SU-DHL-6 (cell line): Measurements from ENCODE around the gene CAPN3.

Experiments used
- CTCF ChIP-seq: fragments of 200-600 bp; sonication (generic); IDR thresholded peaks from one replicate; pipeline ENCODE4 v1.5.1; 2017; ENCODE audit warnings: antibody characterized with exemption, mild to moderate bottlenecking, low read length, moderate library complexity; ENCODE audit not compliant: insufficient read depth, poor library complexity, severe bottlenecking
- EZH2phosphoT487 ChIP-seq: fragments of 200-600 bp; sonication (generic), shearing (Covaris generic); conservative IDR thresholded peaks from 2 replicates; pipeline ENCODE4 v1.6.1; 2018; ENCODE audit warnings: mild to moderate bottlenecking, antibody characterized with exemption, low read length, moderate library complexity, mixed read lengths

GRCh38 chr15:42356851-42357250 lies 2.5 kb upstream of the CAPN3 start:
- TF ChIP-seq CTCF, result no peak
- no peak for TF ChIP-seq EZH2phosphoT487
